Liver (tissue), 3 donors: ENCODE data around the gene SLC16A10.

Experiments used
- FOXA2 ChIP-seq: IDR thresholded peaks from 2 replicates; pipeline ENCODE4 v1.6.1; 2016; ENCODE audit warnings: antibody characterized with exemption
- GABPA ChIP-seq, 2 donors: IDR thresholded peaks in 1 of 2; conservative IDR thresholded peaks in 1 of 2; 2 replicates each; pipeline ENCODE4 v1.6.1; 2016; ENCODE audit warnings: antibody characterized with exemption in 2 of 2, mild to moderate bottlenecking in 1 of 2, moderate library complexity in 1 of 2
- SP1 ChIP-seq: IDR thresholded peaks from 2 replicates; pipeline ENCODE4 v1.6.1; 2018; ENCODE audit warnings: antibody characterized with exemption, mild to moderate bottlenecking
- TF ChIP-seq, protein P1 (sequence below): fragments of 150-350 bp; IDR thresholded peaks from 2 replicates; pipeline ENCODE4 v1.5.1; 2017; ENCODE audit warnings: improper control_type of control experiment, low read depth, low read length; ENCODE audit not compliant: missing input control
- donor health status: healthy.
- donor health status: healthy.

DNA sequence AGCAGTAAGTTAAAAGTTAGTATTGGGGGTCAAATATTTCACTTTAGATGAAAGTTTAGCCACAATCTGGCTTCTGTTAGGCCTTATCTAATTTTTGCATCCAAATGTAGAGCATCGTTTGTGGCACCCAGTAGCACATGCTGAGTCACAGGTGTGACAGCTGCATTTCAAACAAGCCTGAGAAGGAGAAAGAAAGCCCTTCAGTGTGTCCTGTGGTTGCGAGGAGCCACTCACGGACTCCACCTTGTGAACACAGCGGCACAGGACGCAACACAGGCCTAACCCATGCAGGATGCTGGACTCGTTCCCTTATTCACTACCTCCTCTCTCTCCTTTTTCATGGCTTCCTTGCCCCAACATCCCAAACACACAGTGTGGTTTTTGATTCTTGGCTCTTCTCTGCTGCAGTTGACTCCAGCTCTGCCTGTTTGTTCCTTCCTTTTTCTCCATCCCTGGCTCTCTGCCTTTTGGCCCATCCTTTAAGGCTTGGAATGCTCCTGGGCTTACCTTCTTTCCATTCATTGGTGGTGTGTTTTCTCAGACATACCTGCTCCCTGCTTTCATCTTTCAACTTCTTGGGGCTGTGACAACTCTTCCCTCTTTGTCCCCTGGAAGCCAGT lies 124.2 kb downstream of the SLC16A10 start:
- TF ChIP-seq, protein P1, sequence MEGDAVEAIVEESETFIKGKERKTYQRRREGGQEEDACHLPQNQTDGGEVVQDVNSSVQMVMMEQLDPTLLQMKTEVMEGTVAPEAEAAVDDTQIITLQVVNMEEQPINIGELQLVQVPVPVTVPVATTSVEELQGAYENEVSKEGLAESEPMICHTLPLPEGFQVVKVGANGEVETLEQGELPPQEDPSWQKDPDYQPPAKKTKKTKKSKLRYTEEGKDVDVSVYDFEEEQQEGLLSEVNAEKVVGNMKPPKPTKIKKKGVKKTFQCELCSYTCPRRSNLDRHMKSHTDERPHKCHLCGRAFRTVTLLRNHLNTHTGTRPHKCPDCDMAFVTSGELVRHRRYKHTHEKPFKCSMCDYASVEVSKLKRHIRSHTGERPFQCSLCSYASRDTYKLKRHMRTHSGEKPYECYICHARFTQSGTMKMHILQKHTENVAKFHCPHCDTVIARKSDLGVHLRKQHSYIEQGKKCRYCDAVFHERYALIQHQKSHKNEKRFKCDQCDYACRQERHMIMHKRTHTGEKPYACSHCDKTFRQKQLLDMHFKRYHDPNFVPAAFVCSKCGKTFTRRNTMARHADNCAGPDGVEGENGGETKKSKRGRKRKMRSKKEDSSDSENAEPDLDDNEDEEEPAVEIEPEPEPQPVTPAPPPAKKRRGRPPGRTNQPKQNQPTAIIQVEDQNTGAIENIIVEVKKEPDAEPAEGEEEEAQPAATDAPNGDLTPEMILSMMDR: no peak
- no peak for TF ChIP-seq FOXA2
- no peak for TF ChIP-seq SP1
- no peak for TF ChIP-seq GABPA (IDR thresholded peaks at IDR 0.05 in 1 of 2, conservative IDR thresholded peaks at IDR 0.05 in 1 of 2)
